ENCODE measurements around the gene SPRY2.
"Not testable (repeated sequence)": the region's sequence is repeated elsewhere in the genome, so short reads cannot be mapped to it uniquely, and the experiment has no call there.

- not testable (repeated sequence) for TF ChIP-seq POLR2A, EP300, CTCF (IDR thresholded peaks at IDR 0.05)
These were observed 3.1 kb upstream of the SPRY2 start for GRCh38 chr13:80344032-80344431.

Data from stomach (tissue), 4 donors.